Activated CD8-positive, alpha-beta memory T cell treated with anti-CD3 and anti-CD28 coated beads, Interleukin-2, amount 50 U/mL, for 48 hours (primary cell): ENCODE results near the gene SNIP1.
"Not testable (repeated sequence)": the region's sequence is repeated elsewhere in the genome, so short reads cannot be mapped to it uniquely, and the experiment has no call there.

ENCODE experiments used
- DNase-seq: peaks from one replicate; pipeline ENCODE4 v3.0.0-alpha.2; 2020

The SNIP1 gene

DNA sequence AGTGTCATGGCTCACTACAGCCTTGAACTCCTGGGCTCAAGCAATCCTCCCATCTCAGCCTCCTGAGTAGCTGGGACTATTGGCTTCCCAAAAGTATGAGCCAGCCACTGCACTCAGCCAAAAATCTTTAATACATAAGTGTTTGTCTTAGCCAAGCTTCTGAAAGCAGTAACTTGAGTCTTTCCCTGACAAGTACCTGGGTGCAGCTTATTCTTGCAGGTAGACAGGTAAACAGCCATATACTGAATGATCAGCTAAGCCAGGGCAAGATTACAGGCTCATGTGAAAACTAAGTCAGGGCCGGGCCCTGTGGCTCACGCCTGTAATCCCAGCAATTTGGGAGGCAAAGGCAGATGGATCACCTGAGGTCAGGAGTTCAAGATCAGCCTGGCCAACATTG is 47.4 kb downstream of the SNIP1 start:
- no peak for DNase-seq

DNA sequence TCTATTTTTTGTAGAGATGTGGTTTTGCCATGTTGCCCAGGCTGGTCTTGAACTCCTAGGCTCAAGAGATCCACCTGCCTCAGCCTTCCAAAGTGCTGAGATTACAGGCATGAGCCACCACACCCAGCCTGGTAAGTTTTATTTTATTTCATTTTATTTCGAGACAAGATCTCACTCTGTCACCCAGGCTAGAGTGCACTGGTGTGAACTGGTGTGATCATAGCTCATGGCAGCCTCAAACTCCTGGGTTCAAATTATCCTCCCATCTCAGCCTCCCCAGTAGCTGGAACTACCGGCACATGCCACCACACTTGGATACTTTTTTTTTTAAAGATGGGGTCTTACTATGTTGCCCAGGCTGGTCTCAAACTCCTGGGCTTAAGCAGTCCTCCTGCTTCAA is 51.3 kb downstream of the SNIP1 start:
- DNase-seq: not testable (repeated sequence)

DNA sequence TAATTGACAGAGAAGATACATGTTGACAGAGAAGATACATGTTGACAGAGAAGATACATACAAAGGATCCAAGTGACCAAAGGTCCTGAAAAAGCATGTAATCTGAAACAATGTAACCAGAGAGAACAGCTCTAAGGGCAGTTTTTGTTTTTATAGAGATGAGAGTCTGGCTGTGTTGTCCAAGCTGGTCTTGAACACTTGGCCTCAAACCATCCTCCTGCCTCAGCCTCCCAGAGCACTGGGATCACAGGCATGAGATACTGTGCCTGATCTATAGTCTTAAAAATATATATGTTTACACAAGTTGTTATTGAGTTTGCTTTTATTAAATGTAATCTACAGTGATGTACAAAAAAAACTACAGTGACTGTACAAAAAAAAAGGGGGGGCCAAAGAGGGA is 52.0 kb downstream of the SNIP1 start:
- DNase-seq: no peak

DNA sequence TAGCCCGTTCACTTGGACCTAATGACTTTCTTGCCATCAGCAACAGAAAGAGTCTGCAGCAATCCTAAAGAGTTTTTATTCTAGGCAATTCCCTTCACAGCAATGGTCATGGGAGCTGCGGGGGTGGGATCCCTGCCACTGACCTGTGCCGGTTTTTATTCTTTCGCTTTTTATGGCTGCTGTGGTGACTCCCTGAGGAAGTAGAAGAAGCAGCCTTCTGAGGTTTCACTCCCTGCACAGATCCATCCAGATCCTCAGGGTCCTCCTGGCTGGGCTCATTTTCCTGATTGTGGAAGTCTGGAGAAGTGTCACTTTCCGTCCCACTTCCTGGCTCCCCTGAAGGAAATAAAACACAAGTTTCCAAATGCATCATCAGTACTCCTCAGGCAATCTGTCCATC is 52.4 kb downstream of the SNIP1 start:
- DNase-seq: no peak

DNA sequence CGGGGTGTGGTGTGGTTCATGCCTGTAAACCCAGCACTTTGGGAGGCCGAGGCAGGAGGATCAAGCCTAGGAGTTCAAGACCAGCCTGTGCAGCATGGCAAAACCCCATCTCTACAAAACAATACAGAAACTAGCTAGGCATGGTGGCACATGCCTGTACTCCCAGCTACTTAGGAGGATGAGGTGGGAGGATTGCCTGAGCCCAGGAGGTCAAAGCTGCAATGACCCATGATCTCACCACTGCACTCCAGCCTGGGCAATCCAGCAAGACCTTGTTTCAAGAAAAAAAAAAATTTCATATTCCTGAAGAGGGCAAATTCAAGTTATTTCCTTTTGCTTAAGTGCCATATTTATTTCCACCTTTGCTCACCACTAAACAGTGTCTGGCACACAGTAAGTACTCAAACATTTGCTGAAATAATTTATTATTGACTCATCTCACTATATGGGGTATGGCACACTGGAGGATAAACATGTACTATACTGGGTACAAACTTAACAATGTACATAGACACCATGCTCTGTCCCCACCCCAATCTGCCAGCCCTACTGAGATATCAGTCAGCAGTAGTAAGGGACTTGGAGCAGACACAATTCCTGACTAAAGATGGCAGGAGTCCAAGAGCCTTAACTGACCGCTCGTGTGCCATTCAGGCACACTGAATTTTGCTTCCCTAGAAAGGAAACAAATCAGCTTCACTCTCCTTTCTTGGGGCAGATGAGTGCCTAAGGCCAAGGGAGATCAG is 55.0 kb downstream of the SNIP1 start:
- DNase-seq: no peak

DNA sequence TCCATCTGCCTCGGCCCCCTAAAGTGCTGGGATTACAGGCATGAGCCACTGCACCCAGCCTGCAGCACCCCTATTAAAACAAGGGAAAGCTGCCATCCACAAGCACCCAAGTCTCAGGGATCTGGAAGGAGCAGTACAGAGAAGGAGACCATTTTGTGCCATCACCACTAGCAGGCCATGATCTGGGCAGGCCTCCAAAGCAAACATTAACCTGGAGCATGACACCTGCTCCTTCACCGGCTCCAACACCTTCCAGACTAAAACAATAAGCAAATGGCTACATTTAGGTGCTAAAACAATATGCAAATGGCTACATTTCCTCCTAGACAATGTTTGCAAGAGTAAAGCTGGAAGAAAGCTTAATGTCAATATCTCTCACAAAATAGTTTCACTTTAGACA is 56.3 kb downstream of the SNIP1 start:
- DNase-seq: no peak

DNA sequence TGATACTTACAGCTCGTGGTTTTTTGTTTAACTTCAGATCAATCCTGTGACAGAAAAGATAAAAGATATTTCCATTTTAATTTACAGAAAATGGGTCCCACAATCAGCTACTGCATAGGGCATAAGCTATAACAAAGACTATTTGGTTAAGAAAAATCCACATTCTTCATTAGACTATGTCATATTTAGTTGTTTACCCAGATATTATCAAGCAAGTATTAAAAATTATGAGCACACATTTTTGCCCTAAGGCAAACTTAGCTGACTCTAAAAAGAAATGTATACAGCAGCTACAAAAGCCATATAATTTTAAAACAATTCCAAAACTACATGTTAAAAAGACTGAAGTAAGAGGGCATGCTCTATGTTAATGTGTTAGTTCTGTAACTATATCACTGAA is 58.2 kb downstream of the SNIP1 start:
- no peak for DNase-seq

DNA sequence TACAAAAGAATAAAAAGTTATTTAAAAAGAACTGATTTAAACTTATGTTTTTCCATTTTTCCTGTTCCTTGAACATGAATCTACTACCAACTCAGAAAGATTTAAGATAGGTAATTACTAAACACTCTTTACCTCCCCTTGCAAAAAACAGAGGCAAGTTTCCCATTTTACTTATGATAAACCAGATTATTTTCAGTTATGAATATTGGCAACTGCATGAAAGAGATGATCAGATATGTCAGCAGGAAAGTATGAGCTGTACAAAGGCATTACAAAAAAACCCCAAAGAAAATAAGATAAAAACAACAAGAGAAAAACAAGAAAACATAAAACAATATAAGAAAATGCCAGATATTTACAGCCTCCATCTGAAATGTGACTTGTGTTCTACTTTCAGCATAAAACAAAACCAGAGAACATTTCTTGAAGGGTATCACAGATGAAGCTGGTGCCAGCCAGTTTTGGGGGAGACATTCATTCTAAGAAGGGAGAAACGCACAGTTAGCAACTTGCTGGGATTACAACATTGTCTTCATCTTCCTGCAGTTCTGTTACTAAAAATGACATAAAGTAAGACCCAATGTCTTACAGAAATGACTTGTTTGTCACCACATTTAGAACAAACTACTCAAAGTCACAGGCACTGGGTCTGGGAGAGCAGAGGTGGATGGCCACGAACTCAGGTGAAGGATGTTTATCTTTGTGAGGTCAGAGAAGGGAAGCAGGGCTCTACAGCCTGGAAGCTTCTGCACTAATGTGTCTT is 60.6 kb downstream of the SNIP1 start:
- DNase-seq: no peak

DNA sequence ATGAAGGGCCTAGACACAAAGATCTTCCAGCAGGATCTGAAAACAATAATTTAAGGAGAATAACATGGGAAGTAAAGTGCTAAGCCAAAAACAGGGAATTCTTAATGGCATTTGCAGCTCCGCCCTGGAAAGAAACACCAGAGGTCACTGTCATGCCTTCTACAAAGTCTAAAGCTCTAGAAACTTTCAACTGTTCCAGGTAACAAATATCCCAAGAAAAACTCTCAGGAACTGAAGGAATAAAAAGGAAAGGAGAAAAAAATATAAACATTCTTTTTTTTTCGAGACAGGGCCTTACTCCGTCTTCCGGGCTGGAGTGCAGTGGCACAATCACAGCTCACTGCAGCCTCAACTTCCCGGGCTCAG is 66.5 kb downstream of the SNIP1 start:
- no peak for DNase-seq

DNA sequence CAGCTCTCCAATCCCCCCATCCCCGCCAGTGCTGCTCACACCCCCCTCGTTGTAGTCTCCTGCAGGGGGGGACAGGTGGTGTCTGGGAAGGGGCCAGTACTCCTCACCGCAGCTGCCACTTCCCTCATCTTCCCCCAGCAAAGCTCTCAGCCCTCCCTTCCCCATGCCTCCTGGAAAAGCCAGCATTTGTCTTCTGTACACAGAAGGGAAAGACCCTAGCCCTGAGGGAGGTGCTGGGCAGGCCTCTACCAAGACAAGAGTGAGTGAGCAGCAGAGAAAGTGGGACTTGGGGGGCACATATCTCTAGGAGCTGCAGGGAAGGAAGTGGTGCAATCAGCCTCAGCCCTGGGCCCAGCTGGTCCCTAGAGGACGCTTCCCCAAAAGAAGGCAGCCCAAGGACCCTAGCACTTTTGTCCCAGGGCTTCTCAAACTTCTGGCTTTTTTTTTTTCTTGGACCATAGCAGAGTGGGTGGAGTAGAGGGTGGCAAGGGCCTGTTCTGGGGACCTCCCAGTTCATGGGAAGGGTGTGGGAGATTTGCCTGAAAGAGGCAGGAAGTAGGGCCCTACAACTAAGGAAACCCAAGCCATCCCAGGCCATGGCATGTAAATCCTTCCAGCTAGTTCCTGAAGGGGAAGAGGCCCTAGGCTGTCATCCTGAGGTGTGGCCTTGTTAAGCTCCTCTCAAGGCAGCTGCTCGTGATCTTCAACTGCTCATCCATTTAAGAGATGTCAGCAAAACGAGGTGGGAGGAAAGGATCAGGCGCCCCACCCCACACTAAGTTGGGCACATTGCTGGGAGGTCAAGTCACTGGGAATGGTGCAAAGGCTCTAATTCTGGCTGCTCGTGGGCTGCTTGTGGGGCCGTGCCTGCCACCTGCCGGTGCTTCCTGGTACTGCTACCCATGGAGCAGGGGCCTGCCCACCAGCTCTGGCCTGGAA is 67.1 kb downstream of the SNIP1 start:
- peak; percentile 95 for DNase-seq

DNA sequence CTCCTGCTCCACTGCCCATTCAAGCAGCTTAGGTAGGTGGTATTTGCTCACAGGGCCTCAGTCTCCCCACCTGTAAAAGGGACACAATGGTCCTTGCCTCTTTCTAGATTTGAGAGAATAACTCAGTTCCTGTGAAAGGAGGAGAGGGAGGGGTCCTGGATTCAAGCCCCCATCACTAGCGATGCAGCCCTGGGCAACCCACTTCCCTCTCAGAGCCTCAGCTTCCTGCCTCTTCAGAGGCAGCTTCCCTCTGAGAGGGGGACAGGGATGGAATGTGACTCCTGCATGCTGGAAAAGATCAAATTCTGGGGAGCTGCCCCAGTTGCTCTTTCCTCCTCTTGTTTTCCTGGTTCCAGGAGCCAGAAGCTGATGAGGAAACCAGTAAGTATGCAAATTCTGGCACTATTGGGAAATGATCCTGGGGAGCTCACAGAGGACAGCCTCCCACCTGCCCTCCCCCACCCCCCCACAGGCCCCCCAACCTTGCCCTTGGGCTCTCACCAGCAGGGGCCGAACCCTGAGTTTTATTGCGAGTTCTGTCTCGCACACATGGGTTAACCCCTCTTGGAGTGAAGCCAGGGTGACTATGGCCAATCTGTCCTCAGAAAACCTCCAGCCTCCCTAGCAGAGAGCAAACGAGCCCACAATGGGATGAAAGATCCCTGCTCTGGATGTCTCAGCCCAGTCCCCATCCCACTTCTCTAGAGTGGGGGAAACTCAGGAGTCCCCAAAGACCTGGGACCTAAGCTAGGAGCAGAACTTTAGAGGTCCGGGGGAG is 68.0 kb downstream of the SNIP1 start:
- DNase-seq: no peak
